Midbrain (tissue), 1 donor: Measurements from ENCODE around the gene COPS9.

Experiments used
- DNase-seq: peaks from one replicate; lab custom pipeline; 2025; lab: John Stamatoyannopoulos, UW

COPS9 gene

GRCh38 chr2:240134956-240135520, 1.1 kb downstream of the COPS9 start:
- no peak for DNase-seq

- no peak for DNase-seq
Observed at GRCh38 chr2:240134466-240134865, 1.6 kb downstream of the COPS9 start.

- no peak for DNase-seq
Observed at GRCh38 chr2:240133401-240133800, 2.7 kb downstream of the COPS9 start.

- DNase-seq: peak; percentile 54
Observed at GRCh38 chr2:240132651-240132980, 3.5 kb downstream of the COPS9 start.

- DNase-seq: no peak
Observed at GRCh38 chr2:240131941-240132650, 4.0 kb downstream of the COPS9 start.

GRCh38 chr2:240131296-240131695, 4.8 kb downstream of the COPS9 start:
- no peak for DNase-seq

GRCh38 chr2:240130393-240131195, 5.5 kb downstream of the COPS9 start:
- no peak for DNase-seq

GRCh38 chr2:240129731-240130392, 6.2 kb downstream of the COPS9 start:
- DNase-seq: no peak

- no peak for DNase-seq
Observed at GRCh38 chr2:240129311-240129710, 6.8 kb downstream of the COPS9 start.

- no peak for DNase-seq
Observed at GRCh38 chr2:240128608-240129145, 7.4 kb downstream of the COPS9 start.

GRCh38 chr2:240127911-240128607, 8.0 kb downstream of the COPS9 start:
- DNase-seq: no peak

- no peak for DNase-seq
Observed at GRCh38 chr2:240127191-240127750, 8.8 kb downstream of the COPS9 start.

- no peak for DNase-seq
Observed at GRCh38 chr2:240126731-240127130, 9.4 kb downstream of the COPS9 start.

- no peak for DNase-seq
Observed at GRCh38 chr2:240125742-240126141, 10.4 kb downstream of the COPS9 start.

GRCh38 chr2:240124651-240125030, 11.5 kb downstream of the COPS9 start:
- DNase-seq: no peak

- no peak for DNase-seq
Observed at GRCh38 chr2:240123821-240124650, 12.1 kb downstream of the COPS9 start.

- no peak for DNase-seq
Observed at GRCh38 chr2:240121675-240122074, 14.4 kb downstream of the COPS9 start.

- DNase-seq: no peak
Observed at GRCh38 chr2:240121190-240121589, 14.9 kb downstream of the COPS9 start.

GRCh38 chr2:240114233-240114632, 21.9 kb downstream of the COPS9 start:
- no peak for DNase-seq

- DNase-seq: no peak
Observed at GRCh38 chr2:240112914-240113690, 23.0 kb downstream of the COPS9 start.
